CD4-positive, alpha-beta memory T cell (primary cell): Measurements from ENCODE around the gene EPC1. TPM values are rescaled to one million over a fixed set of nuclear protein-coding genes. Genes with fewer than 3 reads are reported as not detected.

Experiments used
- CTCF ChIA-PET: fragments of 350-600 bp; sonication (Branson Sonifier 250); formaldehyde crosslinking; loops from one replicate; lab custom pipeline; 2021; ENCODE audit warnings: inconsistent platforms; ENCODE audit not compliant: partially characterized antibody; lab: Charles Lee
- POLR2A ChIA-PET: fragments of 350-600 bp; sonication (Branson Sonifier 250); formaldehyde crosslinking; loops from one replicate; lab custom pipeline; 2021; ENCODE audit not compliant: partially characterized antibody; lab: Charles Lee
- DNase-seq, 5 donors: peaks; one replicate each; pipeline versions ENCODE4 v3.0.0 to v3.0.0-alpha.2; 2020 to 2022; ENCODE audit warnings: mixed read lengths in 1 of 5
- H3K27ac ChIP-seq: one replicate; pipeline ENCODE4 v1.7.0; 2013; ENCODE audit warnings: low read depth, low read length
- H3K27me3 ChIP-seq: 2 replicates; pipeline ENCODE4 v1.7.0; 2013; ENCODE audit warnings: mild to moderate bottlenecking, low read length, moderate library complexity; ENCODE audit not compliant: insufficient read depth
- H3K36me3 ChIP-seq: 2 replicates; pipeline ENCODE4 v1.7.0; 2013; ENCODE audit warnings: mild to moderate bottlenecking, low read length, moderate library complexity; ENCODE audit not compliant: insufficient read depth
- H3K4me1 ChIP-seq: 2 replicates; pipeline ENCODE4 v1.7.0; 2013; ENCODE audit warnings: mild to moderate bottlenecking, low read length, moderate library complexity; ENCODE audit not compliant: insufficient read depth
- H3K4me3 ChIP-seq, 2 donors: one replicate each; pipeline ENCODE4 v1.7.0; 2013; ENCODE audit warnings: low read length in 2 of 2, mild to moderate bottlenecking in 1 of 2
- H3K9me3 ChIP-seq, 2 donors: one replicate each; pipeline ENCODE4 v1.7.0; 2013; ENCODE audit warnings: low read length in 2 of 2, control low read depth in 1 of 2; ENCODE audit not compliant: control insufficient read depth in 1 of 2
- H3K27ac Mint-ChIP-seq, 7 donors: one replicate each; pipeline ENCODE4 v1.8.0; 2020 to 2021; ENCODE audit warnings: mixed read lengths in 7 of 7, mild to moderate bottlenecking in 6 of 7, inconsistent platforms in 3 of 7, moderate library complexity in 3 of 7
- H3K27me3 Mint-ChIP-seq, 2 donors: one replicate each; pipeline ENCODE4 v1.8.0; 2020 to 2021; ENCODE audit warnings: mixed read lengths in 2 of 2
- H3K36me3 Mint-ChIP-seq, 2 donors: one replicate each; pipeline ENCODE4 v1.8.0; 2020 to 2021; ENCODE audit warnings: mixed read lengths in 2 of 2, inconsistent platforms in 1 of 2, mild to moderate bottlenecking in 1 of 2
- H3K4me1 Mint-ChIP-seq, 4 donors: one replicate each; pipeline ENCODE4 v1.8.0; 2020 to 2021; ENCODE audit warnings: mixed read lengths in 4 of 4, mild to moderate bottlenecking in 1 of 4
- H3K4me3 Mint-ChIP-seq, 8 donors: one replicate each; pipeline ENCODE4 v1.8.0; 2020 to 2021; ENCODE audit warnings: mixed read lengths in 8 of 8, mild to moderate bottlenecking in 7 of 8, moderate library complexity in 6 of 8, inconsistent platforms in 3 of 8
- H3K9me3 Mint-ChIP-seq, 8 donors: one replicate each; pipeline ENCODE4 v1.8.0; 2020 to 2021; ENCODE audit warnings: mixed read lengths in 8 of 8, mild to moderate bottlenecking in 5 of 8, inconsistent platforms in 3 of 8, moderate library complexity in 1 of 8
- intact Hi-C: fragments of 100-400 bp; cut with micrococcal nuclease; formaldehyde crosslinking; loops from one replicate; pipeline ENCODE4 v1.15.1; 2023
- polyA plus RNA-seq, 2 donors: library from polyadenylated mRNA; unstranded; fragments of 300-500 nt; fragmentation: Illumina TruSeq; gene quantifications; one replicate each; pipeline ENCODE4 v1.2.3, GENCODE V29; 2021
- total RNA-seq, 2 experiments: library from RNA; stranded (reverse); gene quantifications; one replicate each; pipeline ENCODE4 v1.2.3, GENCODE V29; 2021

The EPC1 gene
- total and polyA plus RNA-seq, 4 experiments from 2014 or later = 46.0 to 112 (median 81.2) TPM

DNA sequence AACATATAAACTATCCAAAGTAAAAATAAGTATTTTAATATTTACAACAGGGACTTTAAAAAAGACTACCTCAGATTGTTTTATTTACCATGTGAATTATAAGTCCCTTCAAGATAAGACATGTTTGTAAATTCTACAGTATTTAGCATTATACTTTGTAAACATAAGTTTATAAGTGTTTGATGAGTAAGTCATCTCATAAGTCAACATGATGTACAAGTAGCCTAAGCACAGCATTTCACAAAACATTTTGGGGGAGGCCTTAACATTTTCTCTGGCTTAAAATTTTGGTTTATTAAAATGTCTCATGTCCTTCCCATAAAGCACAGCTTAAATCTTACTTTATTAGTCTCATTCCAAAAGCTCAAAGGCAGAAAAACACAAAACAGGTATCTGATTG lies 15.4 kb downstream of the EPC1 start:
- H3K9me3 ChIP-seq = no peaks in the 10 kb centered on the region
- Mint-ChIP-seq H3K27ac (peak overlapping the region; percentile 24 to 94 (median 93)), H3K9me3 (no peaks in the 10 kb centered on the region), H3K36me3 (peaks cover 11 to 50% of the 10 kb centered on the region in 2 donors), H3K27me3 (no peaks in the 10 kb centered on the region), H3K4me1 (peaks cover 81 to 97% (median 90%) of the 10 kb centered on the region in 4 donors), H3K4me3 (peak overlapping the region in 4 of 8 donors; percentile 6 to 88 (median 41))
- H3K27me3 ChIP-seq = no peaks in the 10 kb centered on the region
- DNase-seq = no peak
- H3K4me1 ChIP-seq = peaks cover 100% of the 10 kb centered on the region
- intact Hi-C loops = loop anchor here (2.0 kb wide), 1 partner anchor 15 kb away; the partner anchor contains the start of gene EPC1
- H3K36me3 ChIP-seq = no peaks in the 10 kb centered on the region
- CTCF ChIA-PET = interaction anchor here (1.0 kb wide), 1 partner anchor 15 kb away, joined by 3 read pairs; no protein-coding TSS in a partner anchor
- peak overlapping the region; percentile 46 for H3K27ac ChIP-seq
- H3K4me3 ChIP-seq = no peak overlapping the region
- POLR2A ChIA-PET = no interaction called here

DNA sequence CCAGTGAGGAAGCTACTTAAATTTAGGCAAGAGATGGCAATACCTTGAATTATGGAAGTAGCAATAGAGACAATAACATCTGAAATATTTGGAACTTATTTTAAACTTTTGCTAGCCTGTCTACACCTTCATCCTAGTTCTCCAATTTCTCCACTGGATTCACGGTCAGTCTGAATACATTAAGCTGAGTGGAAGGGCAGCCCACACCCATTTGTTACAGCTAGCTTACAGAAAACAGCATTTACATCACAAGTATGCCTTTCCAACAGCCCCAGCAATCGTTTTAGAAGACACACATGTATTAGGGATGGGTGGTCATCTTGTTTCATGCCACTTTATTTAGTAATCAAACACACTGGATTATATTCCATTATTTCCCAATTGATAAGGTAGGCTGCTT lies 16.7 kb downstream of the EPC1 start:
- H3K4me1 Mint-ChIP-seq = peaks cover 81 to 97% (median 89%) of the 10 kb centered on the region in 4 donors
- Histone ChIP-seq H3K4me1 (peaks cover 100% of the 10 kb centered on the region), H3K27me3 (no peaks in the 10 kb centered on the region), H3K4me3 (no peak overlapping the region), H3K36me3 (no peaks in the 10 kb centered on the region), H3K27ac (peak overlapping the region; percentile 35), H3K9me3 (no peaks in the 10 kb centered on the region)
- no peaks in the 10 kb centered on the region for H3K27me3 Mint-ChIP-seq
- H3K4me3 Mint-ChIP-seq = peak overlapping the region in 6 of 8 donors; percentile 26 to 77 (median 46)
- POLR2A ChIA-PET = interaction anchor here (1.0 to 1.6 kb wide), 3 partner anchors 11 to 16 kb away, joined by 3 to 12 read pairs (median 4); no protein-coding TSS in a partner anchor
- CTCF ChIA-PET = interaction anchor here (1.1 to 1.3 kb wide), 4 partner anchors 34 to 140 kb away, joined by 3 to 5 read pairs (median 4); no protein-coding TSS in a partner anchor
- peak overlapping the region; percentile 13 to 82 (median 67) for H3K27ac Mint-ChIP-seq
- no peaks in the 10 kb centered on the region for H3K9me3 Mint-ChIP-seq
- intact Hi-C loops = no loop called here
- no peak for DNase-seq
- peaks cover 7 to 46% of the 10 kb centered on the region in 2 donors for H3K36me3 Mint-ChIP-seq

DNA sequence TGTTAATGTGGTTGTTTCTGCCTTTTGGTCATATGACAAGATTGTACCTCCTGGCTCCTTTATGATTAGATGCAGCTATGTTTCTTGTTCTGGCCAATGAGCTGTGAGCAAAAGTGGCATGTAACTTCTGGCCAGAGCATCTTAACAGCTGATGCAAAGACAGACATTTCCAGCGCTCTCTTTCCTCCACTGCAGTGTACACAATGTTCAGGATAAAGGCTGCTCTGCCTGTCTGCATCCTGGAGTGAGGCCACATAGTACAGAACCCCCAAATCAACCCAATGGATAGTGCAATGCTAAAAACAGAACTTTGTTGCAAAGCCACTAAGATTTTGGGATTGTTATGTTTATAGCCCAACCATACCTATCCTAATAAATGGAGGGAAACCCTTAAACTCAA lies 17.9 kb downstream of the EPC1 start:
- Histone ChIP-seq H3K27ac (peak overlapping the region; percentile 4), H3K4me1 (peaks cover 94% of the 10 kb centered on the region), H3K36me3 (no peaks in the 10 kb centered on the region), H3K4me3 (no peak overlapping the region), H3K9me3 (no peaks in the 10 kb centered on the region), H3K27me3 (no peaks in the 10 kb centered on the region)
- Mint-ChIP-seq H3K4me1 (peaks cover 77 to 97% (median 88%) of the 10 kb centered on the region in 4 donors), H3K27me3 (no peaks in the 10 kb centered on the region), H3K4me3 (peak overlapping the region in 7 of 8 donors; percentile 24 to 77 (median 64)), H3K27ac (peak overlapping the region; percentile 53 to 90 (median 79)), H3K36me3 (peaks cover 7 to 45% of the 10 kb centered on the region in 2 donors), H3K9me3 (no peaks in the 10 kb centered on the region)
- DNase-seq = no peak
- ChIA-PET POLR2A (interaction anchor here (1.3 to 1.6 kb wide), 2 partner anchors 10 to 16 kb away, joined by 4 to 12 read pairs; no protein-coding TSS in a partner anchor), CTCF (interaction anchor here (1.1 to 1.3 kb wide), 5 partner anchors 9 to 139 kb away, joined by 3 to 4 read pairs (median 3); no protein-coding TSS in a partner anchor)
- intact Hi-C loops = no loop called here

DNA sequence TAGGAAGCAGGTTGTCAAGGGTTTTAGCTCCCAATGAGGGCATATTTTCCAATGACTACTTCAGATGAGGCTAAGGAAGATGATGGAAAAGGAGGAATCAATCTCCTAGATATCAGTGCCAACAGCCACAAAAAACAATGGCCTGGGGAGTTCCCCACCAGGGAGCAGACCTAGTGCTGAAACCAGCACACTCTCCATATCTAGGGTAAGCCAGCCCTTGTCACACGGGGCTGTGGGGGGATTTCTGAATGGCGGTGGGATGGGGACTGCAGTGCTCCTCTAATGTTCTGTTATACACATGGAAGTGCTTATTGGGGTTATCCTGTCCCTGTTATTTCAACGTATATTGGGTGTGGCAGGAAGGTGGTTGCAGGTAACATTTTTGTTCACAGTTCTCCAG lies 18.5 kb downstream of the EPC1 start:
- no peaks in the 10 kb centered on the region for H3K9me3 Mint-ChIP-seq
- no peaks in the 10 kb centered on the region for H3K9me3 ChIP-seq
- POLR2A ChIA-PET = interaction anchor here (1.1 kb wide), 1 partner anchor 9 kb away, joined by 5 read pairs; no protein-coding TSS in a partner anchor
- no peaks in the 10 kb centered on the region for H3K36me3 ChIP-seq
- H3K36me3 Mint-ChIP-seq = peaks cover 7 to 39% of the 10 kb centered on the region in 2 donors
- H3K27ac ChIP-seq = peak overlapping the region; percentile 4
- peaks cover 72 to 97% (median 84%) of the 10 kb centered on the region in 4 donors for H3K4me1 Mint-ChIP-seq
- DNase-seq = peak in 2 of 5 donors; percentile 22 to 57
- peaks cover 90% of the 10 kb centered on the region for H3K4me1 ChIP-seq
- intact Hi-C loops = no loop called here
- peak overlapping the region in 7 of 8 donors; percentile 24 to 77 (median 64) for H3K4me3 Mint-ChIP-seq
- CTCF ChIA-PET = no interaction called here
- no peaks in the 10 kb centered on the region for H3K27me3 ChIP-seq
- no peak overlapping the region for H3K4me3 ChIP-seq
- H3K27ac Mint-ChIP-seq = peak overlapping the region; percentile 70 to 90 (median 80)
- H3K27me3 Mint-ChIP-seq = no peaks in the 10 kb centered on the region

DNA sequence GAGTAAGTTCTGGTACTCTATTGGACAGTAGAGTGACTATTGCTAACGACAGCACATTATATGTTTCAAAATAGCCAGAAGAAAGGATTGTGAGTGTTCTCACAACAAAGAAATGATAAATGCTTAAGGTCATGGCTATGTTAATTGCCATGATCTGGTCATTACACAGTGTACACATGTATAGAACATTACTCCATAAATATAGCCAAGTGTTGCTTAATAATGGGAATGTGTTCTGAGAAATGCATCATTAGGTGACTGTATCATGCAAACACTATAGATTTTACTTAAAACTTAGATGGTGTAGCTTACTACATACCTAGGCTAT lies 19.6 kb downstream of the EPC1 start:
- Histone ChIP-seq H3K4me1 (peaks cover 90% of the 10 kb centered on the region), H3K27me3 (no peaks in the 10 kb centered on the region), H3K9me3 (no peaks in the 10 kb centered on the region), H3K36me3 (no peaks in the 10 kb centered on the region), H3K27ac (peak overlapping the region; percentile 10), H3K4me3 (no peak overlapping the region)
- Mint-ChIP-seq H3K4me3 (peak overlapping the region in 7 of 8 donors; percentile 8 to 71 (median 36)), H3K9me3 (no peaks in the 10 kb centered on the region), H3K27ac (peak overlapping the region in 6 of 7 donors; percentile 2 to 71 (median 8)), H3K4me1 (peaks cover 67 to 96% (median 81%) of the 10 kb centered on the region in 4 donors), H3K27me3 (no peaks in the 10 kb centered on the region), H3K36me3 (peaks cover 1 to 33% of the 10 kb centered on the region in 2 donors)
- DNase-seq = no peak
- intact Hi-C loops = loop anchor here (1.0 to 2.0 kb wide), 3 partner anchors 9 to 15 kb away; no protein-coding TSS in a partner anchor
- CTCF ChIA-PET = interaction anchor here (0.6 to 1.1 kb wide), 2 partner anchors 16 to 1410 kb away, joined by 3 to 4 read pairs; no protein-coding TSS in a partner anchor
- POLR2A ChIA-PET = interaction anchor here (1.4 kb wide), 1 partner anchor 9 kb away, joined by 4 read pairs; no protein-coding TSS in a partner anchor

DNA sequence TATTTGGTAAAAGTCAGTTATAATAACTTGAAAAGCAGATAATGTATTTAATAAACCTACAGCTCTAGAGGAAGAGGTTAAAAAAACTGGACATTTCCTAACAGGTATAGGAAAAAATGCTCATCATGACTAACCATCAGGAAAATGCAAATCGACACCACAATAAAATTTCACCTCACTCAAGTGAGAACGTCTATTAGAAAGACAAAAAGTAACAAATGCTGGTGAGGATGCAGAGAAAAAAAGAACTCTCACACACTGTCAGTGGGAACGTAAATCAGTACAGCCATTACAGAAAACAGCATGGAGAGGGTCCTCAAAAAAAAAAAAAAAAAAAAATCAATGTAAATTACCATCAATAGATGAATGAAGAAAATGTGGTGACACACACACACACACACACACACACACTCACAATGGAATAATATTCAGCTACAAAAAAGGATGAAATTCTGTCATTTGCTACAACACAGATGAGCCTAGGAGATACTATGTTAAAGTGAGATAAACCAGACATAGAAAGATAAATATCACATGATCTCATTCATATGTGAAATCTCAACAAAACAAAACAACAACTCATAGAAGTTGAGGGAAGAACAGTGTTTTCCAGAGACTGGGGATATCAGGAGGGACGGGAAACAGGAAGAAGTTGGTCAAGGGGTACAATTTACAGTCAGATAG lies 20.1 kb downstream of the EPC1 start:
- Mint-ChIP-seq H3K4me1 (peaks cover 64 to 92% (median 79%) of the 10 kb centered on the region in 4 donors), H3K4me3 (peak overlapping the region in 7 of 8 donors; percentile 8 to 71 (median 37)), H3K9me3 (no peaks in the 10 kb centered on the region), H3K27ac (peak overlapping the region; percentile 2 to 71 (median 20)), H3K36me3 (peaks cover under 1 to 30% of the 10 kb centered on the region in 2 donors), H3K27me3 (no peaks in the 10 kb centered on the region)
- Histone ChIP-seq H3K4me1 (peaks cover 89% of the 10 kb centered on the region), H3K27me3 (no peaks in the 10 kb centered on the region), H3K36me3 (no peaks in the 10 kb centered on the region), H3K27ac (peak overlapping the region; percentile 10), H3K9me3 (no peaks in the 10 kb centered on the region), H3K4me3 (no peak overlapping the region)
- DNase-seq = no peak
- intact Hi-C loops = loop anchor here (1.0 to 2.0 kb wide), 3 partner anchors 9 to 14 kb away; no protein-coding TSS in a partner anchor
- POLR2A ChIA-PET = interaction anchor here (1.4 kb wide), 1 partner anchor 9 kb away, joined by 4 read pairs; no protein-coding TSS in a partner anchor
- CTCF ChIA-PET = interaction anchor here (0.6 to 1.1 kb wide), 2 partner anchors 17 to 1410 kb away, joined by 3 to 4 read pairs; no protein-coding TSS in a partner anchor
